Right lobe of liver (tissue), 4 donors: Measurements from ENCODE around the gene RAPGEF3.

Experiments used
- CTCF ChIP-seq, 4 donors: fragments of 200-600 bp in 3 of 4; fragments of 450-650 bp in 1 of 4; IDR thresholded peaks; one replicate each; pipeline versions ENCODE4 v1.5.1 to v1.8.0; 2016 to 2022; ENCODE audit warnings: antibody characterized with exemption in 4 of 4, mild to moderate bottlenecking in 2 of 4
- POLR2A ChIP-seq: fragments of 450-650 bp; IDR thresholded peaks from one replicate; pipeline ENCODE4 v1.6.1; 2017; ENCODE audit warnings: antibody characterized with exemption, mild to moderate bottlenecking
- donor health status: DM: no; HTN: no; CAD: no.
- donor health status: DM: no; HTN: no; CAD: no.
- donor health status: DM: no; HTN: yes; CAD: no.

- no peak for TF ChIP-seq CTCF (IDR thresholded peaks at IDR 0.05)
- TF ChIP-seq POLR2A, result no peak
These were observed 15.3 kb downstream of the RAPGEF3 start for GRCh38 chr12:47743311-47743860.
